ENCODE data around the gene PLCG1.

- TF ChIP-seq CTCF (conservative IDR thresholded peaks at IDR 0.05; ENCODE audit: low read depth in 2 of 2) (no peak), REST (IDR thresholded peaks at IDR 0.05; ENCODE audit: unreplicated experiment) (no peak), EZH2 (IDR thresholded peaks at IDR 0.05; ENCODE audit: low read depth, unreplicated experiment) (no peak)
Observed at GRCh38 chr20:41154436-41155176, 17.3 kb downstream of the PLCG1 start.

Measured in GM23338 (cell line).